Cardiac muscle cell (in vitro differentiated cells and primary cell): ENCODE measurements around the gene MACROD1. TPM values are rescaled to one million over a fixed set of nuclear protein-coding genes. Genes with fewer than 3 reads are reported as not detected.

Experiments used
- DNase-seq, 2 donors: peaks; one replicate each; pipeline versions ENCODE4 v3.0.0 to v3.0.0-alpha.2; 2010 to 2017; ENCODE audit warnings: low read depth in 1 of 2, low spot score in 1 of 2
- H3K27ac ChIP-seq: fragments of 200-600 bp; sonication (generic); 2 replicates; pipeline ENCODE4 v1.5.1; 2016
- H3K27me3 ChIP-seq: fragments of 200-600 bp; sonication (generic); 2 replicates; pipeline ENCODE4 v1.6.0; 2016; ENCODE audit warnings: control low read depth
- H3K36me3 ChIP-seq: fragments of 200-600 bp; sonication (generic); 2 replicates; pipeline ENCODE4 v1.5.1; 2016; ENCODE audit warnings: control low read depth
- H3K4me1 ChIP-seq: fragments of 200-600 bp; sonication (generic); 2 replicates; pipeline ENCODE4 v1.8.1; 2017; ENCODE audit warnings: low read depth, mild to moderate bottlenecking, mixed run types
- H3K4me3 ChIP-seq: fragments of 200-600 bp; sonication (generic); 2 replicates; pipeline ENCODE4 v1.5.1; 2016; ENCODE audit warnings: mild to moderate bottlenecking
- H3K9me3 ChIP-seq: fragments of 200-600 bp; sonication (generic); 2 replicates; pipeline ENCODE4 v1.5.1; 2017; ENCODE audit warnings: low read depth, mild to moderate bottlenecking, control low read depth
- CTCF ChIP-seq: IDR thresholded peaks from 2 replicates; pipeline ENCODE4 v1.5.1; 2012; ENCODE audit warnings: low read depth, mild to moderate bottlenecking, low read length
- polyA plus RNA-seq: library from polyadenylated mRNA; unstranded; fragments of >200 nt; fragmentation: Nextera tagmentation; extraction: Ambion mirVana; gene quantifications from 2 replicates; pipeline ENCODE4 v1.2.1, GENCODE V29; 2016
- total RNA-seq: library from RNA; depleted of rRNA; stranded (reverse); fragments of >200 nt; gene quantifications from 2 replicates; pipeline ENCODE4 v1.2.3, GENCODE V29; 2016

Gene MACROD1
- total and polyA plus RNA-seq, 2 experiments from 2014 or later, result 134 to 156 TPM

- DNase-seq, result no peak
- Histone ChIP-seq H3K4me1 (no peaks in the 10 kb centered on the region), H3K36me3 (peaks cover 39% of the 10 kb centered on the region), H3K27ac (no peak overlapping the region), H3K4me3 (no peak overlapping the region), H3K27me3 (no peaks in the 10 kb centered on the region), H3K9me3 (no peaks in the 10 kb centered on the region)
- TF ChIP-seq CTCF, result no peak
Measured at GRCh38 chr11:63993100-63993499, 172.8 kb downstream of the MACROD1 start.

GRCh38 chr11:63991558-63991957, 174.4 kb downstream of the MACROD1 start:
- no peak overlapping the region for H3K4me3 ChIP-seq
- H3K36me3 ChIP-seq, result peaks cover 31% of the 10 kb centered on the region
- no peaks in the 10 kb centered on the region for H3K27me3 ChIP-seq
- DNase-seq, result no peak
- no peak overlapping the region for H3K27ac ChIP-seq
- peaks cover 7% of the 10 kb centered on the region for H3K4me1 ChIP-seq
- TF ChIP-seq CTCF, result no peak
- H3K9me3 ChIP-seq, result no peaks in the 10 kb centered on the region

GRCh38 chr11:63986932-63987513, 178.9 kb downstream of the MACROD1 start:
- no peak for DNase-seq
- no peaks in the 10 kb centered on the region for H3K9me3 ChIP-seq
- H3K27me3 ChIP-seq, result no peaks in the 10 kb centered on the region
- peaks cover 13% of the 10 kb centered on the region for H3K4me1 ChIP-seq
- H3K36me3 ChIP-seq, result peaks cover 18% of the 10 kb centered on the region
- peak overlapping the region; percentile 78 for H3K4me3 ChIP-seq
- no peak for TF ChIP-seq CTCF
- peak overlapping the region; percentile 95 for H3K27ac ChIP-seq

- Histone ChIP-seq H3K9me3 (no peaks in the 10 kb centered on the region), H3K4me1 (peaks cover 13% of the 10 kb centered on the region), H3K4me3 (peak within 1 kb of the TSS; percentile 78), H3K36me3 (peaks cover 15% of the 10 kb centered on the region), H3K27me3 (no peaks in the 10 kb centered on the region), H3K27ac (peak within 1 kb of the TSS; percentile 95)
- TF ChIP-seq CTCF, result no peak
- peak; percentile 91 to 96 for DNase-seq
Measured at GRCh38 chr11:63986156-63986931, 179.6 kb downstream of the MACROD1 start, which contains the start of gene OTUB1. TSS of gene OTUB1 (plus strand) at chr11:63986438. CDS start at chr11:63986457, 19 bp downstream.

GRCh38 chr11:63985812-63986155, 180.1 kb downstream of the MACROD1 start:
- H3K27ac ChIP-seq, result peak overlapping the region; percentile 95
- no peaks in the 10 kb centered on the region for H3K27me3 ChIP-seq
- no peak for TF ChIP-seq CTCF
- peak overlapping the region; percentile 78 for H3K4me3 ChIP-seq
- DNase-seq, result no peak
- peaks cover 11% of the 10 kb centered on the region for H3K36me3 ChIP-seq
- H3K9me3 ChIP-seq, result no peaks in the 10 kb centered on the region
- peaks cover 13% of the 10 kb centered on the region for H3K4me1 ChIP-seq
